Measurements from ENCODE around the gene ARF1. TPM values are rescaled to one million over a fixed set of nuclear protein-coding genes. Genes with fewer than 3 reads are reported as not detected.

ARF1 gene
- polyA plus RNA-seq, 1 donor (not counting 4 experiments of a cell fraction or from before 2014, with no cell fraction given) = 295 TPM

DNA sequence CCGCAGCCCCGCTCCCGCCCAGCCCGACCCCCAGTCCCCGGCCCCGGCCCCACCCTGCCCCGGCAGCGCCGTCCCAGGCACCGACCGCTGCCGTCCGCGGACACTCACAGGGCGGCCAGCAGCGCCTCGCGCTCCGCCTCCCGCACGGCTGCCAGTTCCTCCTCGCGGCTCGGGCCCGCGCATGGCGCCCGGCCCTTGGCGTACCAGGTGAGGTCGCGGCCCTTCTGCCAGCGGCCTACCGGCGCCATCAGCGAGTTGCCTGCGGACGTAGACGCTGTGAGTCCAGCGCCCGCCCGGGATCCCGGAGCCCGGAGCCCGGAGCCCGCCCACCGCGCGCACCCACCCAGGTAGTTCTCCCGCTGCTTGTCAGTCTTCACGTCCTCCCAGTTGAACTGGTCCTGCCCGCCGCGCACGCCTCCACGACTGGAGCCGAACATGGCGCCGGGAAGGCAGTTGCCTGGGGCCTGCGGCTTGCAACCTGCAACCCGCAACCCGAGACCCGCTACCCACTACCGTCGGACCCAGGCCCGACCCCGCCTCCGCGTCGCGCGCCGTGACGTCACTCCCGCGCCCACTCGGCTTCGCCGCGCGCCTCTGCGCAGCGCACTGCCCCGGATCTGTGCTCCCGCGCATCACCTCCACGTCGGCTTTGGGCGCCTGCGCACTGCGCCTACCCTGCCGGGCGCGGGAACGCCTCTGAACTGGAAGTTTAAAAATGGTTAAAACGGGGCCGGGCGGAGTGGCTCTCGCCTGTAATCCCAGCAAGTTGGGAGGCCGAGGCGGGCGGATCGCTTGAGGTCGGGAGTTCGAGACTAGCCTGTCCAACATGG, 20.5 kb downstream of the ARF1 start, which contains the start of gene C1orf35:
TSS of gene C1orf35 (minus strand) at position 535 of the 830 bp plus-strand sequence. CDS start at position 437, 98 bp downstream.
- peak within 1 kb of the TSS; percentile 72 for H3K27ac ChIP-seq (ENCODE audit: control insufficient read depth, insufficient read depth, low read length)
- H2AFZ ChIP-seq (ENCODE audit: control insufficient read depth, low read length) = peak within 1 kb of the TSS; percentile 97
- H4K20me1 ChIP-seq (ENCODE audit: control insufficient read depth, extremely low read depth, insufficient read depth, low read length) = peaks cover 18% of the 10 kb centered on the region
- no peak for DNase-seq (ENCODE audit: low read depth, low spot score)
- no peaks in the 10 kb centered on the region for H3K27me3 ChIP-seq (ENCODE audit: control insufficient read depth, extremely low read depth, insufficient read depth, low read length)
- H3K79me2 ChIP-seq (ENCODE audit: control insufficient read depth, insufficient read depth, low read length) = peaks cover 42% of the 10 kb centered on the region
- peak within 1 kb of the TSS; percentile 80 for H3K4me2 ChIP-seq (ENCODE audit: control insufficient read depth, extremely low read depth, insufficient read depth, low read depth, low read length)
- TF ChIP-seq, protein P1, sequence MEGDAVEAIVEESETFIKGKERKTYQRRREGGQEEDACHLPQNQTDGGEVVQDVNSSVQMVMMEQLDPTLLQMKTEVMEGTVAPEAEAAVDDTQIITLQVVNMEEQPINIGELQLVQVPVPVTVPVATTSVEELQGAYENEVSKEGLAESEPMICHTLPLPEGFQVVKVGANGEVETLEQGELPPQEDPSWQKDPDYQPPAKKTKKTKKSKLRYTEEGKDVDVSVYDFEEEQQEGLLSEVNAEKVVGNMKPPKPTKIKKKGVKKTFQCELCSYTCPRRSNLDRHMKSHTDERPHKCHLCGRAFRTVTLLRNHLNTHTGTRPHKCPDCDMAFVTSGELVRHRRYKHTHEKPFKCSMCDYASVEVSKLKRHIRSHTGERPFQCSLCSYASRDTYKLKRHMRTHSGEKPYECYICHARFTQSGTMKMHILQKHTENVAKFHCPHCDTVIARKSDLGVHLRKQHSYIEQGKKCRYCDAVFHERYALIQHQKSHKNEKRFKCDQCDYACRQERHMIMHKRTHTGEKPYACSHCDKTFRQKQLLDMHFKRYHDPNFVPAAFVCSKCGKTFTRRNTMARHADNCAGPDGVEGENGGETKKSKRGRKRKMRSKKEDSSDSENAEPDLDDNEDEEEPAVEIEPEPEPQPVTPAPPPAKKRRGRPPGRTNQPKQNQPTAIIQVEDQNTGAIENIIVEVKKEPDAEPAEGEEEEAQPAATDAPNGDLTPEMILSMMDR (optimal IDR thresholded peaks at IDR 0.05 in 1 of 3, IDR thresholded peaks at IDR 0.05 in 1 of 3, conservative IDR thresholded peaks at IDR 0.05 in 1 of 3; ENCODE audit: extremely low read depth in 1 of 3, insufficient read depth in 2 of 3, low read length in 3 of 3) = peak in 1 of 3 experiments; percentile 1
- no peak for TF ChIP-seq EZH2 (IDR thresholded peaks at IDR 0.05; ENCODE audit: low read length)
- no peak for FAIRE-seq
- H3K9me3 ChIP-seq (ENCODE audit: control insufficient read depth, low read depth, low read length) = no peaks in the 10 kb centered on the region
- peak within 1 kb of the TSS; percentile 72 to 87 (median 75) for H3K4me3 ChIP-seq (ENCODE audit: control insufficient read depth in 2 of 3, extremely low read depth in 1 of 3, insufficient read depth in 2 of 3, low read depth in 1 of 3, low read length in 3 of 3)
- dilution Hi-C loops (cut with MboI; ENCODE audit: extremely low pct_ligation_motif_present, low sequenced_read_pairs) = no loop called here
- peaks cover 6% of the 10 kb centered on the region for H3K4me1 ChIP-seq (ENCODE audit: control insufficient read depth, extremely low read depth, insufficient read depth, low read length)
- peak within 1 kb of the TSS; percentile 79 for H3K9ac ChIP-seq (ENCODE audit: control insufficient read depth, extremely low read depth, insufficient read depth, low read length)
- peaks cover 2% of the 10 kb centered on the region for H3K9me1 ChIP-seq (ENCODE audit: control insufficient read depth, extremely low read depth, insufficient read depth, low read length)
- peaks cover 21 to 31% of the 10 kb centered on the region in 2 experiments for H3K36me3 ChIP-seq (ENCODE audit: control insufficient read depth in 2 of 2, extremely low read depth in 1 of 2, insufficient read depth in 2 of 2, low read length in 2 of 2)

DNA sequence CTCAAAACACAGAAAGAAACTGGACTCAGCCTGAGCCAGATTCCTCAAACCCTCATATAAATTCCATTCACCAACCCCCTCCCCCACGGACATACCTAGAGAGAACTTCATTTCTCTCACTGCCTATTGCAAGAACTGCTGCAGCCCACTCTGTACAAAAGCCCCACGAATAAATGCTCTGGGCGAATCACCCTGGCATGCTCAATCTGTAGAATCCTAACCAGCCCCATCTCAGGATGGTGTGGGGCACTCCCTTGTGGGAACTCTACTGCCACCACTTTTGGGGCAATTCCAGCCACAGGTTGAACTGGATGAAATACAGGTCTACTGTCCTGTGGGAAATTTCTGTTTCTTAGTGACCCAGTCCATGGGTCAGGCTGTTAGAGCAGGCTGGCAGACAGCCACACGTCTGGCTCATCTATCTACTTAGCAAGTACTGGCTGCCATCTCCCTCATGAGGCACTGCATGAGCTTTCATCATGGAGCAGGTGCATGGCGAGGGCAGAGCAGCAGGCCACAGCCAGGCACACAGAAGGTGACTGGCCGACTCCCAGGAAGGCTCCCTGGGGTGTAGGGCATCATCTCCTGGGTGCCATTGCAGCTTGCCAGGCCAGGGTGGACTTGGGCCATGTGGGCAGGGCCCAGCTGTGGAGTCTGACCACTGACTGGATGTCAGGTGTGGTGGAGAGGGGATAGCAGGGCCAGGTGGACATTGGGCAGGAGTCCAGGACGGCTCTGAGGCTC, 22.2 kb downstream of the ARF1 start:
- DNase-seq (ENCODE audit: low read depth, low spot score) (no peak), FAIRE-seq (no peak)
- peaks cover 38% of the 10 kb centered on the region for H3K79me2 ChIP-seq (ENCODE audit: control insufficient read depth, insufficient read depth, low read length)
- no peak overlapping the region for H3K4me3 ChIP-seq (ENCODE audit: control insufficient read depth in 2 of 3, extremely low read depth in 1 of 3, insufficient read depth in 2 of 3, low read depth in 1 of 3, low read length in 3 of 3)
- dilution Hi-C loops (cut with MboI; ENCODE audit: extremely low pct_ligation_motif_present, low sequenced_read_pairs) = no loop called here
- peaks cover 2% of the 10 kb centered on the region for H3K9me1 ChIP-seq (ENCODE audit: control insufficient read depth, extremely low read depth, insufficient read depth, low read length)
- no peak overlapping the region for H3K4me2 ChIP-seq (ENCODE audit: control insufficient read depth, extremely low read depth, insufficient read depth, low read depth, low read length)
- H3K36me3 ChIP-seq (ENCODE audit: control insufficient read depth in 2 of 2, extremely low read depth in 1 of 2, insufficient read depth in 2 of 2, low read length in 2 of 2) = peaks cover 14 to 23% of the 10 kb centered on the region in 2 experiments
- peaks cover 11% of the 10 kb centered on the region for H3K4me1 ChIP-seq (ENCODE audit: control insufficient read depth, extremely low read depth, insufficient read depth, low read length)
- H4K20me1 ChIP-seq (ENCODE audit: control insufficient read depth, extremely low read depth, insufficient read depth, low read length) = peaks cover 5% of the 10 kb centered on the region
- no peak overlapping the region for H2AFZ ChIP-seq (ENCODE audit: control insufficient read depth, low read length)
- TF ChIP-seq, protein P1 (optimal IDR thresholded peaks at IDR 0.05 in 1 of 3, IDR thresholded peaks at IDR 0.05 in 1 of 3, conservative IDR thresholded peaks at IDR 0.05 in 1 of 3; ENCODE audit: extremely low read depth in 1 of 3, insufficient read depth in 2 of 3, low read length in 3 of 3) = no peak
- TF ChIP-seq EZH2 (IDR thresholded peaks at IDR 0.05; ENCODE audit: low read length) = no peak
- no peaks in the 10 kb centered on the region for H3K9me3 ChIP-seq (ENCODE audit: control insufficient read depth, low read depth, low read length)
- H3K27me3 ChIP-seq (ENCODE audit: control insufficient read depth, extremely low read depth, insufficient read depth, low read length) = no peaks in the 10 kb centered on the region
- H3K27ac ChIP-seq (ENCODE audit: control insufficient read depth, insufficient read depth, low read length) = no peak overlapping the region
- H3K9ac ChIP-seq (ENCODE audit: control insufficient read depth, extremely low read depth, insufficient read depth, low read length) = no peak overlapping the region

All from keratinocyte (primary cell).